Measurements from ENCODE around the gene ADCY9.
A peak's percentile ranks its signal among the peaks of the same experiment; 100 is the strongest.
"Not testable (repeated sequence)": the region's sequence is repeated elsewhere in the genome, so short reads cannot be mapped to it uniquely, and the experiment has no call there.

Gene ADCY9

GRCh38 chr16:3954411-3954921, 161.8 kb downstream of the ADCY9 start:
- DNase-seq (ENCODE audit: low read depth in 2 of 2) = peak; percentile 26 to 51

GRCh38 chr16:3953728-3954410, 162.4 kb downstream of the ADCY9 start:
- no peak overlapping the region for H3K4me3 ChIP-seq (replicated peaks in 1 of 2; ENCODE audit: low read depth in 2 of 2, low read length in 2 of 2)
- no peak for TF ChIP-seq CTCF (IDR thresholded peaks at IDR 0.05; ENCODE audit: low read depth, low read length)
- no peak for DNase-seq (ENCODE audit: low read depth in 2 of 2)

More at GRCh38 chr16:3954411-3954921, 161.8 kb downstream of the ADCY9 start:
- H3K4me3 ChIP-seq (replicated peaks in 1 of 2; ENCODE audit: low read depth in 2 of 2, low read length in 2 of 2) = no peak overlapping the region
- no peak for TF ChIP-seq CTCF (IDR thresholded peaks at IDR 0.05; ENCODE audit: low read depth, low read length)

- H3K4me3 ChIP-seq (replicated peaks in 1 of 2; ENCODE audit: low read depth in 2 of 2, low read length in 2 of 2) = no peak overlapping the region
- DNase-seq (ENCODE audit: low read depth in 2 of 2) = peak; percentile 83
- no peak for TF ChIP-seq CTCF (IDR thresholded peaks at IDR 0.05; ENCODE audit: low read depth, low read length)
Observed at GRCh38 chr16:3952737-3953131, 163.5 kb downstream of the ADCY9 start.

GRCh38 chr16:3951861-3952736, 164.1 kb downstream of the ADCY9 start:
- DNase-seq (ENCODE audit: low read depth in 2 of 2) = peak; percentile 55 to 68
- no peak overlapping the region for H3K4me3 ChIP-seq (replicated peaks in 1 of 2; ENCODE audit: low read depth in 2 of 2, low read length in 2 of 2)
- no peak for TF ChIP-seq CTCF (IDR thresholded peaks at IDR 0.05; ENCODE audit: low read depth, low read length)

GRCh38 chr16:3951380-3951779, 164.9 kb downstream of the ADCY9 start:
- DNase-seq (ENCODE audit: low read depth in 2 of 2); H3K4me3 ChIP-seq (replicated peaks in 1 of 2; ENCODE audit: low read depth in 2 of 2, low read length in 2 of 2): not testable (repeated sequence)

GRCh38 chr16:3950343-3951193, 165.7 kb downstream of the ADCY9 start:
- TF ChIP-seq CTCF (IDR thresholded peaks at IDR 0.05; ENCODE audit: low read depth, low read length) = no peak
- peak; percentile 98 to 99 for DNase-seq (ENCODE audit: low read depth in 2 of 2)
- H3K4me3 ChIP-seq (replicated peaks in 1 of 2; ENCODE audit: low read depth in 2 of 2, low read length in 2 of 2) = peak overlapping the region; percentile 19 to 41
